ENCODE data around the gene PEX13.
A peak's percentile ranks its signal among the peaks of the same experiment; 100 is the strongest.
"Not testable (repeated sequence)": the region's sequence is repeated elsewhere in the genome, so short reads cannot be mapped to it uniquely, and the experiment has no call there.

PEX13 gene

GRCh38 chr2:61006486-61007105, 10.9 kb upstream of the PEX13 start:
- H3K27me3 ChIP-seq (replicated peaks in 2 of 5; ENCODE audit: control insufficient read depth in 4 of 5, insufficient read depth in 5 of 5, low read length in 4 of 5): no peaks in the 10 kb centered on the region
- POLR2A ChIA-PET: interaction anchor here (0.6 kb wide), 1 partner anchor 329 kb away, joined by 3 read pairs; no protein-coding TSS in a partner anchor
- CTCF ChIA-PET: interaction anchor here (0.6 to 1.8 kb wide), 6 partner anchors 9 to 226 kb away, joined by 3 to 5 read pairs (median 3); no protein-coding TSS in a partner anchor
- H3K27ac ChIP-seq (ENCODE audit: insufficient read depth in 1 of 2, low read depth in 1 of 2, low read length in 2 of 2, poor library complexity in 1 of 2, severe bottlenecking in 2 of 2): no peak overlapping the region
- no peaks in the 10 kb centered on the region for H3K9me3 ChIP-seq (ENCODE audit: control extremely low read depth in 1 of 5, control insufficient read depth in 4 of 5, insufficient read depth in 2 of 5, low read depth in 1 of 5, low read length in 4 of 5)
- H3K36me3 ChIP-seq (ENCODE audit: control insufficient read depth in 4 of 4, insufficient read depth in 4 of 4, low read length in 3 of 4): peaks cover 0 to 2% (median under 1%) of the 10 kb centered on the region in 4 experiments
- H3K4me3 ChIP-seq (ENCODE audit: control insufficient read depth in 1 of 7, extremely low read depth in 1 of 7, insufficient read depth in 4 of 7, low read depth in 2 of 7, low read length in 6 of 7): no peak overlapping the region
- no peaks in the 10 kb centered on the region for H3K4me1 ChIP-seq (ENCODE audit: control extremely low read depth in 1 of 4, control insufficient read depth in 4 of 4, insufficient read depth in 4 of 4, low read length in 3 of 4)
- no peak for DNase-seq

GRCh38 chr2:61009355-61009754, 8.2 kb upstream of the PEX13 start:
- no peak overlapping the region for H3K4me3 ChIP-seq (ENCODE audit: control insufficient read depth in 1 of 7, extremely low read depth in 1 of 7, insufficient read depth in 4 of 7, low read depth in 2 of 7, low read length in 6 of 7)
- DNase-seq: no peak
- H3K4me1 ChIP-seq (ENCODE audit: control extremely low read depth in 1 of 4, control insufficient read depth in 4 of 4, insufficient read depth in 4 of 4, low read length in 3 of 4): peaks cover 0 to 8% (median 0%) of the 10 kb centered on the region in 4 experiments
- no peaks in the 10 kb centered on the region for H3K27me3 ChIP-seq (replicated peaks in 2 of 5; ENCODE audit: control insufficient read depth in 4 of 5, insufficient read depth in 5 of 5, low read length in 4 of 5)
- CTCF ChIA-PET: interaction anchor here (1.6 to 1.8 kb wide), 2 partner anchors 12 to 238 kb away, joined by 3 read pairs; no protein-coding TSS in a partner anchor
- peaks cover 0 to 2% (median 0%) of the 10 kb centered on the region in 4 experiments for H3K36me3 ChIP-seq (ENCODE audit: control insufficient read depth in 4 of 4, insufficient read depth in 4 of 4, low read length in 3 of 4)
- no peaks in the 10 kb centered on the region for H3K9me3 ChIP-seq (ENCODE audit: control extremely low read depth in 1 of 5, control insufficient read depth in 4 of 5, insufficient read depth in 2 of 5, low read depth in 1 of 5, low read length in 4 of 5)
- no peak overlapping the region for H3K27ac ChIP-seq (ENCODE audit: insufficient read depth in 1 of 2, low read depth in 1 of 2, low read length in 2 of 2, poor library complexity in 1 of 2, severe bottlenecking in 2 of 2)
- POLR2A ChIA-PET: no interaction called here

GRCh38 chr2:61011678-61012077, 5.8 kb upstream of the PEX13 start:
- Histone ChIP-seq H3K4me3 (ENCODE audit: control insufficient read depth in 1 of 7, extremely low read depth in 1 of 7, insufficient read depth in 4 of 7, low read depth in 2 of 7, low read length in 6 of 7) (no peak overlapping the region), H3K27ac (ENCODE audit: insufficient read depth in 1 of 2, low read depth in 1 of 2, low read length in 2 of 2, poor library complexity in 1 of 2, severe bottlenecking in 2 of 2) (no peak overlapping the region), H3K4me1 (ENCODE audit: control extremely low read depth in 1 of 4, control insufficient read depth in 4 of 4, insufficient read depth in 4 of 4, low read length in 3 of 4) (peaks cover 7 to 17% (median 9%) of the 10 kb centered on the region in 4 experiments), H3K9me3 (ENCODE audit: control extremely low read depth in 1 of 5, control insufficient read depth in 4 of 5, insufficient read depth in 2 of 5, low read depth in 1 of 5, low read length in 4 of 5) (no peaks in the 10 kb centered on the region), H3K27me3 (replicated peaks in 2 of 5; ENCODE audit: control insufficient read depth in 4 of 5, insufficient read depth in 5 of 5, low read length in 4 of 5) (no peaks in the 10 kb centered on the region), H3K36me3 (ENCODE audit: control insufficient read depth in 4 of 4, insufficient read depth in 4 of 4, low read length in 3 of 4) (peaks cover 0 to 5% (median under 1%) of the 10 kb centered on the region in 4 experiments)
- ChIA-PET CTCF (interaction anchor here (2.1 kb wide), 1 partner anchor 12 kb away, joined by 10 read pairs; no protein-coding TSS in a partner anchor), POLR2A (no interaction called here)
- no CpG with 5 or more reads among the region's 1 CpG for WGBS (ENCODE audit: insufficient coverage)
- no peak for DNase-seq

GRCh38 chr2:61012303-61012702, 5.2 kb upstream of the PEX13 start:
- H3K27me3 ChIP-seq (replicated peaks in 2 of 5; ENCODE audit: control insufficient read depth in 4 of 5, insufficient read depth in 5 of 5, low read length in 4 of 5); POLR2A ChIA-PET; H3K27ac ChIP-seq (ENCODE audit: insufficient read depth in 1 of 2, low read depth in 1 of 2, low read length in 2 of 2, poor library complexity in 1 of 2, severe bottlenecking in 2 of 2); H3K9me3 ChIP-seq (ENCODE audit: control extremely low read depth in 1 of 5, control insufficient read depth in 4 of 5, insufficient read depth in 2 of 5, low read depth in 1 of 5, low read length in 4 of 5); H3K4me3 ChIP-seq (ENCODE audit: control insufficient read depth in 1 of 7, extremely low read depth in 1 of 7, insufficient read depth in 4 of 7, low read depth in 2 of 7, low read length in 6 of 7); H3K36me3 ChIP-seq (ENCODE audit: control insufficient read depth in 4 of 4, insufficient read depth in 4 of 4, low read length in 3 of 4); CTCF ChIA-PET: not testable (repeated sequence)
- DNase-seq: peak in 2 of 3 donors; percentile 40 to 53
- peaks cover 8 to 18% (median 10%) of the 10 kb centered on the region in 4 experiments for H3K4me1 ChIP-seq (ENCODE audit: control extremely low read depth in 1 of 4, control insufficient read depth in 4 of 4, insufficient read depth in 4 of 4, low read length in 3 of 4)
- WGBS (ENCODE audit: insufficient coverage): 75% methylated on average over 1 of the region's 2 CpGs

GRCh38 chr2:61013382-61013781, 4.1 kb upstream of the PEX13 start:
- WGBS (ENCODE audit: insufficient coverage): 88% methylated on average over 1 of the region's 3 CpGs
- H3K36me3 ChIP-seq (ENCODE audit: control insufficient read depth in 4 of 4, insufficient read depth in 4 of 4, low read length in 3 of 4): peaks cover 0 to 5% (median under 1%) of the 10 kb centered on the region in 4 experiments
- no peak overlapping the region for H3K27ac ChIP-seq (ENCODE audit: insufficient read depth in 1 of 2, low read depth in 1 of 2, low read length in 2 of 2, poor library complexity in 1 of 2, severe bottlenecking in 2 of 2)
- H3K4me3 ChIP-seq (ENCODE audit: control insufficient read depth in 1 of 7, extremely low read depth in 1 of 7, insufficient read depth in 4 of 7, low read depth in 2 of 7, low read length in 6 of 7): no peak overlapping the region
- no peak for DNase-seq
- peaks cover 10 to 22% (median 11%) of the 10 kb centered on the region in 4 experiments for H3K4me1 ChIP-seq (ENCODE audit: control extremely low read depth in 1 of 4, control insufficient read depth in 4 of 4, insufficient read depth in 4 of 4, low read length in 3 of 4)
- H3K27me3 ChIP-seq (replicated peaks in 2 of 5; ENCODE audit: control insufficient read depth in 4 of 5, insufficient read depth in 5 of 5, low read length in 4 of 5): no peaks in the 10 kb centered on the region
- ChIA-PET POLR2A (no interaction called here), CTCF (no interaction called here)
- H3K9me3 ChIP-seq (ENCODE audit: control extremely low read depth in 1 of 5, control insufficient read depth in 4 of 5, insufficient read depth in 2 of 5, low read depth in 1 of 5, low read length in 4 of 5): no peaks in the 10 kb centered on the region

GRCh38 chr2:61014763-61015162, 2.8 kb upstream of the PEX13 start:
- Histone ChIP-seq H3K4me3 (ENCODE audit: control insufficient read depth in 1 of 7, extremely low read depth in 1 of 7, insufficient read depth in 4 of 7, low read depth in 2 of 7, low read length in 6 of 7) (no peak overlapping the region), H3K9me3 (ENCODE audit: control extremely low read depth in 1 of 5, control insufficient read depth in 4 of 5, insufficient read depth in 2 of 5, low read depth in 1 of 5, low read length in 4 of 5) (no peaks in the 10 kb centered on the region), H3K36me3 (ENCODE audit: control insufficient read depth in 4 of 4, insufficient read depth in 4 of 4, low read length in 3 of 4) (peaks cover 0 to 5% (median 0%) of the 10 kb centered on the region in 4 experiments), H3K27ac (ENCODE audit: insufficient read depth in 1 of 2, low read depth in 1 of 2, low read length in 2 of 2, poor library complexity in 1 of 2, severe bottlenecking in 2 of 2) (no peak overlapping the region), H3K27me3 (replicated peaks in 2 of 5; ENCODE audit: control insufficient read depth in 4 of 5, insufficient read depth in 5 of 5, low read length in 4 of 5) (no peaks in the 10 kb centered on the region), H3K4me1 (ENCODE audit: control extremely low read depth in 1 of 4, control insufficient read depth in 4 of 4, insufficient read depth in 4 of 4, low read length in 3 of 4) (peaks cover 10 to 36% (median 23%) of the 10 kb centered on the region in 4 experiments)
- ChIA-PET CTCF (no interaction called here), POLR2A (no interaction called here)
- 100% methylated on average over 1 of the region's 3 CpGs for WGBS (ENCODE audit: insufficient coverage)
- DNase-seq: no peak

GRCh38 chr2:61015976-61016375, 1.5 kb upstream of the PEX13 start:
- no CpG with 5 or more reads among the region's 2 CpGs for WGBS (ENCODE audit: insufficient coverage)
- Histone ChIP-seq H3K36me3 (ENCODE audit: control insufficient read depth in 4 of 4, insufficient read depth in 4 of 4, low read length in 3 of 4) (peaks cover 0 to 8% (median 1%) of the 10 kb centered on the region in 4 experiments), H3K4me3 (ENCODE audit: control insufficient read depth in 1 of 7, extremely low read depth in 1 of 7, insufficient read depth in 4 of 7, low read depth in 2 of 7, low read length in 6 of 7) (peak overlapping the region in 6 of 7 experiments; percentile 83 to 99 (median 97)), H3K27ac (ENCODE audit: insufficient read depth in 1 of 2, low read depth in 1 of 2, low read length in 2 of 2, poor library complexity in 1 of 2, severe bottlenecking in 2 of 2) (peak overlapping the region in 1 of 2 experiments; percentile 94), H3K27me3 (replicated peaks in 2 of 5; ENCODE audit: control insufficient read depth in 4 of 5, insufficient read depth in 5 of 5, low read length in 4 of 5) (no peaks in the 10 kb centered on the region), H3K9me3 (ENCODE audit: control extremely low read depth in 1 of 5, control insufficient read depth in 4 of 5, insufficient read depth in 2 of 5, low read depth in 1 of 5, low read length in 4 of 5) (no peaks in the 10 kb centered on the region), H3K4me1 (ENCODE audit: control extremely low read depth in 1 of 4, control insufficient read depth in 4 of 4, insufficient read depth in 4 of 4, low read length in 3 of 4) (peaks cover 10 to 36% (median 23%) of the 10 kb centered on the region in 4 experiments)
- no peak for DNase-seq
- CTCF ChIA-PET: interaction anchor here (1.4 kb wide), 1 partner anchor 10 kb away, joined by 3 read pairs; no protein-coding TSS in a partner anchor
- POLR2A ChIA-PET: interaction anchor here (0.7 kb wide), 1 partner anchor 25 kb away, joined by 3 read pairs; no protein-coding TSS in a partner anchor

Measured in common myeloid progenitor, CD34-positive (primary cell).